ENCODE data around the gene LRP1. TPM values are rescaled to one million over a fixed set of nuclear protein-coding genes. Genes with fewer than 3 reads are reported as not detected.
A peak's percentile ranks its signal among the peaks of the same experiment; 100 is the strongest.

Gene LRP1
- total RNA-seq, 1 donor from 2014 or later: 61.0 TPM

DNA sequence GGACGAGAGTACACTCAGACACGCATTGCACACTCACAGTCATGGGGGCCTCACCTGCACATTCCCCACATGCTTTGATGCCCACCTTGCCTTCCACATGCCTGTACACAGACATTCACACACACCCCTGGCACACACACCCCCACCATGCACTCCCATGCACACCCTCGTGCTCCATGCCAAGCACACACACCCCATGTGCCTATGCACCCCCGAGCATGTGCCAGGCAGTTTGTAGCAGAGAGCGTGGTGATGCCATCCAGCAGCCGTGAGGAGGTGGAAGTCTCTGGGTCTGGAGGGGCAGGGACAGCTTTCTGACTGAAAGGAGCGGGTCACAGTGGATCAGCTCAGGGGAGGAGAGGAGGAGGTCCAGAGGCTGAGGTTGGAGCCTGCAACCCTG, 77.6 kb downstream of the LRP1 start:
- Histone ChIP-seq H3K4me3 (no peak overlapping the region), H3K36me3 (peaks cover 88% of the 10 kb centered on the region), H3K27ac (replicated peaks) (no peak overlapping the region), H3K4me1 (peaks cover 27% of the 10 kb centered on the region), H3K9me3 (replicated peaks) (no peaks in the 10 kb centered on the region), H3K27me3 (ENCODE audit: low read depth) (no peaks in the 10 kb centered on the region)
- intact Hi-C loops (cut with micrococcal nuclease): no loop called here
- DNase-seq: no peak
- TF ChIP-seq, protein P1, sequence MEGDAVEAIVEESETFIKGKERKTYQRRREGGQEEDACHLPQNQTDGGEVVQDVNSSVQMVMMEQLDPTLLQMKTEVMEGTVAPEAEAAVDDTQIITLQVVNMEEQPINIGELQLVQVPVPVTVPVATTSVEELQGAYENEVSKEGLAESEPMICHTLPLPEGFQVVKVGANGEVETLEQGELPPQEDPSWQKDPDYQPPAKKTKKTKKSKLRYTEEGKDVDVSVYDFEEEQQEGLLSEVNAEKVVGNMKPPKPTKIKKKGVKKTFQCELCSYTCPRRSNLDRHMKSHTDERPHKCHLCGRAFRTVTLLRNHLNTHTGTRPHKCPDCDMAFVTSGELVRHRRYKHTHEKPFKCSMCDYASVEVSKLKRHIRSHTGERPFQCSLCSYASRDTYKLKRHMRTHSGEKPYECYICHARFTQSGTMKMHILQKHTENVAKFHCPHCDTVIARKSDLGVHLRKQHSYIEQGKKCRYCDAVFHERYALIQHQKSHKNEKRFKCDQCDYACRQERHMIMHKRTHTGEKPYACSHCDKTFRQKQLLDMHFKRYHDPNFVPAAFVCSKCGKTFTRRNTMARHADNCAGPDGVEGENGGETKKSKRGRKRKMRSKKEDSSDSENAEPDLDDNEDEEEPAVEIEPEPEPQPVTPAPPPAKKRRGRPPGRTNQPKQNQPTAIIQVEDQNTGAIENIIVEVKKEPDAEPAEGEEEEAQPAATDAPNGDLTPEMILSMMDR (IDR thresholded peaks at IDR 0.05; ENCODE audit: borderline replicate concordance): no peak

- no peak for DNase-seq
- H3K27me3 ChIP-seq (ENCODE audit: low read depth): no peaks in the 10 kb centered on the region
- peaks cover 86% of the 10 kb centered on the region for H3K36me3 ChIP-seq
- H3K9me3 ChIP-seq (replicated peaks): no peaks in the 10 kb centered on the region
- H3K27ac ChIP-seq (replicated peaks): peak overlapping the region; percentile 80
- H3K4me1 ChIP-seq: peaks cover 33% of the 10 kb centered on the region
- no peak overlapping the region for H3K4me3 ChIP-seq
- intact Hi-C loops (cut with micrococcal nuclease): no loop called here
- TF ChIP-seq, protein P1 (IDR thresholded peaks at IDR 0.05; ENCODE audit: borderline replicate concordance): no peak
Measured at GRCh38 chr12:57207731-57208630, 79.7 kb downstream of the LRP1 start.

- Histone ChIP-seq H3K9me3 (replicated peaks) (no peaks in the 10 kb centered on the region), H3K4me3 (no peak overlapping the region), H3K4me1 (peaks cover 41% of the 10 kb centered on the region), H3K27ac (replicated peaks) (peak overlapping the region; percentile 80), H3K36me3 (peaks cover 78% of the 10 kb centered on the region), H3K27me3 (ENCODE audit: low read depth) (no peaks in the 10 kb centered on the region)
- intact Hi-C loops (cut with micrococcal nuclease): no loop called here
- peak; percentile 84 for DNase-seq
- TF ChIP-seq, protein P1 (IDR thresholded peaks at IDR 0.05; ENCODE audit: borderline replicate concordance): no peak
Measured at GRCh38 chr12:57208631-57209282, 80.5 kb downstream of the LRP1 start.

DNA sequence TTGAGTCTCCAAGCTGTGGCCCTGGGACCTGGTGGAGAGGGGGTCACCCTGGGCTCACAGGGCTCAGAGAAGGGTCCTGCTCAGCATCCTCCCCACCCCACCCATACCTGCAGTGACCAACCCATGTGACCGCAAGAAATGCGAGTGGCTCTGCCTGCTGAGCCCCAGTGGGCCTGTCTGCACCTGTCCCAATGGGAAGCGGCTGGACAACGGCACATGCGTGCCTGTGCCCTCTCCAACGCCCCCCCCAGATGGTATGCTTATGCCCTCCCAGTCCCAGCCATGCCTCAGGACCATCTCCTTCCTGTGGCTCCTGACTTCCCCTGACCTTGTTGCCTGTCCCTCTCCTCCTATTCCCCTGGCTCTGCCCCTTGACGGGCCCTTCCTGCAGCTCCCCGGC, 81.6 kb downstream of the LRP1 start:
- TF ChIP-seq, protein P1 (IDR thresholded peaks at IDR 0.05; ENCODE audit: borderline replicate concordance): no peak
- intact Hi-C loops (cut with micrococcal nuclease): no loop called here
- H3K4me3 ChIP-seq: no peak overlapping the region
- peak overlapping the region; percentile 80 for H3K27ac ChIP-seq (replicated peaks)
- no peaks in the 10 kb centered on the region for H3K9me3 ChIP-seq (replicated peaks)
- no peak for DNase-seq
- peaks cover 52% of the 10 kb centered on the region for H3K4me1 ChIP-seq
- peaks cover 5% of the 10 kb centered on the region for H3K27me3 ChIP-seq (ENCODE audit: low read depth)
- peaks cover 67% of the 10 kb centered on the region for H3K36me3 ChIP-seq

DNA sequence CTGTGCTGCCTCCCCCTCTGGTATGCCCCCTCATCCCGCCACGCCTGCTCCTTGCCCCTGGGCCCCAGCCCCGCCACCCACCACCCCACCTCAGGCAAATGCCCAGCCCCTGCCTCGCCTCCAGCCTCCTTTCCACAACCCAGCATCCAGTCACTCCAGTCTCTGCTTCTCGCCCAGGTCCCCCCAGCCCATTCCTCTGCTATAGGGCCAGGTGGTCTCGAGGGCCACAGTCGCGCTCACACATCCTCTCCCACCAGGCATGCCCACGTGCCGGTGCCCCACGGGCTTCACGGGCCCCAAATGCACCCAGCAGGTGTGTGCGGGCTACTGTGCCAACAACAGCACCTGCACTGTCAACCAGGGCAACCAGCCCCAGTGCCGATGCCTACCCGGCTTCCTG, 82.2 kb downstream of the LRP1 start:
- Histone ChIP-seq H3K4me3 (no peak overlapping the region), H3K4me1 (peaks cover 57% of the 10 kb centered on the region), H3K27ac (replicated peaks) (no peak overlapping the region), H3K36me3 (peaks cover 61% of the 10 kb centered on the region), H3K27me3 (ENCODE audit: low read depth) (peaks cover 11% of the 10 kb centered on the region), H3K9me3 (replicated peaks) (no peaks in the 10 kb centered on the region)
- intact Hi-C loops (cut with micrococcal nuclease): no loop called here
- no peak for DNase-seq
- TF ChIP-seq, protein P1 (IDR thresholded peaks at IDR 0.05; ENCODE audit: borderline replicate concordance): no peak
